K562 (cell line): ENCODE measurements around the gene NFATC3. TPM values are rescaled to one million over a fixed set of nuclear protein-coding genes. Genes with fewer than 3 reads are reported as not detected.

Experiments used
- CCAR2 ChIP-seq: fragments of 200-400 bp; formaldehyde crosslinking; IDR thresholded peaks from 2 replicates; pipeline ENCODE4 v1.6.1; 2017; ENCODE audit warnings: mild to moderate bottlenecking, low read depth, low read length
- DDX20 ChIP-seq: fragments of 450-650 bp; IDR thresholded peaks from 2 replicates; pipeline ENCODE4 v1.6.1; 2016; ENCODE audit warnings: missing genetic modification characterization, low read depth, mild to moderate bottlenecking, missing compliant biosample characterization, moderate library complexity
- DMBX1 ChIP-seq: fragments of 250-450 bp; sonication (Bioruptor Pico); IDR thresholded peaks from 2 replicates; pipeline ENCODE4 v1.8.0; 2022; ENCODE audit warnings: inconsistent platforms, mild to moderate bottlenecking, moderate library complexity, borderline replicate concordance
- FOXK2 ChIP-seq, 2 experiments: fragments of 450-650 bp; IDR thresholded peaks in 1 of 2; conservative IDR thresholded peaks in 1 of 2; 2 replicates each; pipeline ENCODE4 v1.6.1; 2016; ENCODE audit warnings: low read depth in 2 of 2, mild to moderate bottlenecking in 1 of 2
- FOXP1 ChIP-seq: sonication (generic); formaldehyde crosslinking; IDR thresholded peaks from 2 replicates; pipeline ENCODE4 v1.8.0; 2022; ENCODE audit warnings: mild to moderate bottlenecking, missing genetic modification reagents
- GABPB2 ChIP-seq: fragments of 250-450 bp; sonication (Bioruptor Pico); conservative IDR thresholded peaks from 2 replicates; pipeline ENCODE4 v1.5.1; 2021; ENCODE audit warnings: mild to moderate bottlenecking
- GATAD2B ChIP-seq: fragments of 450-650 bp; IDR thresholded peaks from 2 replicates; pipeline ENCODE4 v1.6.1; 2017; ENCODE audit warnings: mild to moderate bottlenecking, borderline replicate concordance
- HEY1 ChIP-seq: fragments of 250-450 bp; sonication (Bioruptor Pico); IDR thresholded peaks from 2 replicates; pipeline ENCODE4 v1.5.0; 2020; ENCODE audit warnings: mild to moderate bottlenecking, moderate library complexity, borderline replicate concordance
- KDM1A ChIP-seq, 2 experiments: fragments of 450-650 bp; IDR thresholded peaks; 2 replicates each; pipeline ENCODE4 v1.6.1; 2016; ENCODE audit warnings: mild to moderate bottlenecking in 2 of 2
- LARP7 ChIP-seq: fragments of 450-650 bp; IDR thresholded peaks from 2 replicates; pipeline ENCODE4 v1.6.1; 2016
- SIX5 ChIP-seq, 2 experiments: IDR thresholded peaks; 2 replicates each; pipeline ENCODE4 v1.6.1; 2011; ENCODE audit warnings: low read length in 2 of 2, borderline replicate concordance in 1 of 2, low read depth in 1 of 2, mild to moderate bottlenecking in 1 of 2, moderate library complexity in 1 of 2; ENCODE audit not compliant: insufficient read depth in 1 of 2
- TAF15 ChIP-seq: fragments of 200-400 bp; formaldehyde crosslinking; IDR thresholded peaks from 2 replicates; pipeline ENCODE4 v1.6.1; 2017; ENCODE audit warnings: mild to moderate bottlenecking, low read depth, low read length, moderate library complexity
- ZFP1 ChIP-seq: fragments of 450-650 bp; formaldehyde crosslinking; IDR thresholded peaks from 2 replicates; pipeline ENCODE4 v1.4.0; 2020; ENCODE audit warnings: mild to moderate bottlenecking, mixed read lengths
- ZNF583 ChIP-seq: fragments of 250-450 bp; sonication (Bioruptor Pico); IDR thresholded peaks from 2 replicates; pipeline ENCODE4 v1.4.0; 2020
- polyA plus RNA-seq, 8 experiments: library from polyadenylated mRNA; depleted of rRNA in 4 of 8; stranded (reverse) in 5 of 8; unstranded in 3 of 8; fragments of >200 nt; fragmentation: Nextera tagmentation in 2 of 8; fragmentation: Illumina TruSeq in 1 of 8; extraction: Ambion mirVana in 2 of 8; extraction: Trizol in 1 of 8; gene quantifications; 2 replicates each; pipeline versions ENCODE4 v1.2.1 to v1.2.3, GENCODE V29; 2011 to 2014; ENCODE audit warnings: inconsistent platforms in 1 of 8, missing spikeins in 1 of 8
- total RNA-seq, 7 experiments: library from RNA; depleted of rRNA in 6 of 7; stranded (reverse); fragments of >200 nt in 6 of 7; fragmentation: Illumina TruSeq in 2 of 7; extraction: Trizol in 2 of 7; gene quantifications; 2 replicates each; pipeline versions ENCODE4 v1.2.1 to v1.2.3, GENCODE V29; 2011 to 2021; ENCODE audit warnings: low replicate concordance in 1 of 7
- TF ChIP-seq, protein P1 (sequence below): fragments of 450-650 bp; formaldehyde crosslinking; IDR thresholded peaks from 2 replicates; pipeline ENCODE4 v1.4.0; 2020; ENCODE audit warnings: mild to moderate bottlenecking, mixed read lengths
- TF ChIP-seq, protein P2 (sequence below): fragments of 450-650 bp; formaldehyde crosslinking; IDR thresholded peaks from 2 replicates; pipeline ENCODE4 v1.4.0; 2022; ENCODE audit warnings: missing genetic modification characterization
- TF ChIP-seq, protein P3 (sequence below): fragments of 250-450 bp; sonication (Bioruptor Pico); IDR thresholded peaks from 2 replicates; pipeline ENCODE4 v1.9.0; 2021; ENCODE audit warnings: mild to moderate bottlenecking
- TF ChIP-seq, protein P4 (sequence below): fragments of 250-450 bp; sonication (Bioruptor Pico); IDR thresholded peaks from 2 replicates; pipeline ENCODE4 v1.8.0; 2021; ENCODE audit warnings: borderline replicate concordance, mild to moderate bottlenecking, moderate library complexity; ENCODE audit not compliant: poor library complexity, severe bottlenecking
- TF ChIP-seq, protein P5 (sequence below): fragments of 450-650 bp; IDR thresholded peaks from 2 replicates; pipeline ENCODE4 v1.6.1; 2017; ENCODE audit warnings: antibody characterized with exemption
- TF ChIP-seq, protein P6 (sequence below): fragments of 450-650 bp; IDR thresholded peaks from 2 replicates; pipeline ENCODE4 v1.6.1; 2016; ENCODE audit warnings: missing biosample characterization, missing genetic modification characterization

The NFATC3 gene
- total and polyA plus RNA-seq, 9 of the 15 experiments (the other 6 are each of a cell fraction or from before 2014, with no cell fraction given): 15.7 to 98.4 (median 59.4) TPM

DNA sequence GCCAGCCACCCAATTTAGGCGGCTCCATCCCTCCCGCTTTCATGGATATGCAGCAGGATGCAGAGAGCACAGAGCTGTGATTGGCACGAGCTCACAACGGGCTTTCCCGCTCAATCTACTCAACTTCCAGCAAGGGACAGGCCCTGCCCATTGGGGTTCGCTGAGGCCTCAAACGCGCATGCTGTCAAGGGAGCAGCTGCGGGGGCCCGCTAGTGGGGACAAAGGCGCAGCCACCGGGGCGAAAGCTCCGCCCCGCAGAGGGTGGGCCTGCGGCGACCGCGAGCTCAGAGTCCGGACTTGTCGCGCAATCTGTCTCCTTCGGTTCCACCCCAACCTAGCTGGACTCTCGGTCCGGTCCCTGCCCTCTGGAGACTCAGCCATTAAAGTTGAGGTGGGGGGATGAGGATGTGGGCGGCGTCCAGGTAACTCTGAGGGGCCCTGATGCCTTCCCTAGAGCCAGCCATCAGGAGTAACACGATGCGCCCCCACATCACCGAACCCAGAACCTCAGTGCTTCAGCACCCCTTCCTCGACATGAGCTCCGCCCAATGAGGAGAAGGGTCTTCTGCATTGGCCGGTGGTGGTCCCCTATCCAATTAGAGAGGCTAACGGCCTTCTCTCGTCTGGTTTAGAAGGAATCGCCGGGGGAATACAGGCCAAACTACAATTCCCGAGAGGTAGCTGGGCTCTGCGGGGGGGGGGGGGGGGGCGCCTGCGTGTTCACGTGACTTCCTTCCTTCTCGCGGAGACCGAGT, 489 bp upstream of the NFATC3 start (continued):
- TF ChIP-seq CCAR2: no peak
- TF ChIP-seq, protein P1, sequence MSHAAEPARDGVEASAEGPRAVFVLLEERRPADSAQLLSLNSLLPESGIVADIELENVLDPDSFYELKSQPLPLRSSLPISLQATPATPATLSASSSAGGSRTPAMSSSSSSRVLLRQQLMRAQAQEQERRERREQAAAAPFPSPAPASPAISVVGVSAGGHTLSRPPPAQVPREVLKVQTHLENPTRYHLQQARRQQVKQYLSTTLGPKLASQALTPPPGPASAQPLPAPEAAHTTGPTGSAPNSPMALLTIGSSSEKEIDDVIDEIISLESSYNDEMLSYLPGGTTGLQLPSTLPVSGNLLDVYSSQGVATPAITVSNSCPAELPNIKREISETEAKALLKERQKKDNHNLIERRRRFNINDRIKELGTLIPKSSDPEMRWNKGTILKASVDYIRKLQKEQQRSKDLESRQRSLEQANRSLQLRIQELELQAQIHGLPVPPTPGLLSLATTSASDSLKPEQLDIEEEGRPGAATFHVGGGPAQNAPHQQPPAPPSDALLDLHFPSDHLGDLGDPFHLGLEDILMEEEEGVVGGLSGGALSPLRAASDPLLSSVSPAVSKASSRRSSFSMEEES (CRISPR knock-in tag): no peak
- TF ChIP-seq SIX5 (IDR thresholded peaks at IDR 0.05; ENCODE audit: borderline replicate concordance in 1 of 2, insufficient read depth in 1 of 2, low read depth in 1 of 2, low read length in 2 of 2): peak; percentile 44 to 77
- TF ChIP-seq, protein P2, sequence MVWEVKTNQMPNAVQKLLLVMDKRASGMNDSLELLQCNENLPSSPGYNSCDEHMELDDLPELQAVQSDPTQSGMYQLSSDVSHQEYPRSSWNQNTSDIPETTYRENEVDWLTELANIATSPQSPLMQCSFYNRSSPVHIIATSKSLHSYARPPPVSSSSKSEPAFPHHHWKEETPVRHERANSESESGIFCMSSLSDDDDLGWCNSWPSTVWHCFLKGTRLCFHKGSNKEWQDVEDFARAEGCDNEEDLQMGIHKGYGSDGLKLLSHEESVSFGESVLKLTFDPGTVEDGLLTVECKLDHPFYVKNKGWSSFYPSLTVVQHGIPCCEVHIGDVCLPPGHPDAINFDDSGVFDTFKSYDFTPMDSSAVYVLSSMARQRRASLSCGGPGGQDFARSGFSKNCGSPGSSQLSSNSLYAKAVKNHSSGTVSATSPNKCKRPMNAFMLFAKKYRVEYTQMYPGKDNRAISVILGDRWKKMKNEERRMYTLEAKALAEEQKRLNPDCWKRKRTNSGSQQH (CRISPR knock-in tag): no peak
- TF ChIP-seq ZFP1 (CRISPR knock-in tag): no peak
- no peak; the same call in 1 of the 2 replicates for TF ChIP-seq FOXP1 (CRISPR knock-in tag)
- TF ChIP-seq DMBX1: peak; percentile 85
- peak in 1 of 2 experiments; percentile 36; a peak in 2 of 4 replicates for TF ChIP-seq FOXK2 (conservative IDR thresholded peaks at IDR 0.05 in 1 of 2, IDR thresholded peaks at IDR 0.05 in 1 of 2; ENCODE audit: low read depth in 2 of 2)
- TF ChIP-seq, protein P3, sequence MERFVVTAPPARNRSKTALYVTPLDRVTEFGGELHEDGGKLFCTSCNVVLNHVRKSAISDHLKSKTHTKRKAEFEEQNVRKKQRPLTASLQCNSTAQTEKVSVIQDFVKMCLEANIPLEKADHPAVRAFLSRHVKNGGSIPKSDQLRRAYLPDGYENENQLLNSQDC: no peak
- TF ChIP-seq GABPB2 (CRISPR knock-in tag): no peak
- TF ChIP-seq GATAD2B: no peak
- TF ChIP-seq TAF15: no peak
- TF ChIP-seq, protein P4, sequence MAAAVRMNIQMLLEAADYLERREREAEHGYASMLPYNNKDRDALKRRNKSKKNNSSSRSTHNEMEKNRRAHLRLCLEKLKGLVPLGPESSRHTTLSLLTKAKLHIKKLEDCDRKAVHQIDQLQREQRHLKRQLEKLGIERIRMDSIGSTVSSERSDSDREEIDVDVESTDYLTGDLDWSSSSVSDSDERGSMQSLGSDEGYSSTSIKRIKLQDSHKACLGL (CRISPR knock-in tag): no peak
- no peak for TF ChIP-seq HEY1 (CRISPR knock-in tag)
- TF ChIP-seq, protein P5, sequence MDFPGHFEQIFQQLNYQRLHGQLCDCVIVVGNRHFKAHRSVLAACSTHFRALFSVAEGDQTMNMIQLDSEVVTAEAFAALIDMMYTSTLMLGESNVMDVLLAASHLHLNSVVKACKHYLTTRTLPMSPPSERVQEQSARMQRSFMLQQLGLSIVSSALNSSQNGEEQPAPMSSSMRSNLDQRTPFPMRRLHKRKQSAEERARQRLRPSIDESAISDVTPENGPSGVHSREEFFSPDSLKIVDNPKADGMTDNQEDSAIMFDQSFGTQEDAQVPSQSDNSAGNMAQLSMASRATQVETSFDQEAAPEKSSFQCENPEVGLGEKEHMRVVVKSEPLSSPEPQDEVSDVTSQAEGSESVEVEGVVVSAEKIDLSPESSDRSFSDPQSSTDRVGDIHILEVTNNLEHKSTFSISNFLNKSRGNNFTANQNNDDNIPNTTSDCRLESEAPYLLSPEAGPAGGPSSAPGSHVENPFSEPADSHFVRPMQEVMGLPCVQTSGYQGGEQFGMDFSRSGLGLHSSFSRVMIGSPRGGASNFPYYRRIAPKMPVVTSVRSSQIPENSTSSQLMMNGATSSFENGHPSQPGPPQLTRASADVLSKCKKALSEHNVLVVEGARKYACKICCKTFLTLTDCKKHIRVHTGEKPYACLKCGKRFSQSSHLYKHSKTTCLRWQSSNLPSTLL: no peak
- no peak for TF ChIP-seq LARP7
- TF ChIP-seq, protein P6, sequence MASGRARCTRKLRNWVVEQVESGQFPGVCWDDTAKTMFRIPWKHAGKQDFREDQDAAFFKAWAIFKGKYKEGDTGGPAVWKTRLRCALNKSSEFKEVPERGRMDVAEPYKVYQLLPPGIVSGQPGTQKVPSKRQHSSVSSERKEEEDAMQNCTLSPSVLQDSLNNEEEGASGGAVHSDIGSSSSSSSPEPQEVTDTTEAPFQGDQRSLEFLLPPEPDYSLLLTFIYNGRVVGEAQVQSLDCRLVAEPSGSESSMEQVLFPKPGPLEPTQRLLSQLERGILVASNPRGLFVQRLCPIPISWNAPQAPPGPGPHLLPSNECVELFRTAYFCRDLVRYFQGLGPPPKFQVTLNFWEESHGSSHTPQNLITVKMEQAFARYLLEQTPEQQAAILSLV (tag): no peak
- no peak for TF ChIP-seq KDM1A (IDR thresholded peaks at IDR 0.05)
- no peak for TF ChIP-seq DDX20 (tag)
- TF ChIP-seq ZNF583: no peak; the same call in none of the 2 replicates
